ENCODE measurements around the gene OVCH1. TPM values are rescaled to one million over a fixed set of nuclear protein-coding genes. Genes with fewer than 3 reads are reported as not detected.

The OVCH1 gene
- total and polyA plus RNA-seq, 9 of the 15 experiments (the other 6 are each of a cell fraction or from before 2014, with no cell fraction given), result not detected

- ATAC-seq (no peak), DNase-seq (ENCODE audit: extremely low read depth in 1 of 4, low spot score in 3 of 4) (no peak), FAIRE-seq (no peak)
- Histone ChIP-seq H3K36me3 (ENCODE audit: control insufficient read depth, insufficient read depth, low read length) (no peaks in the 10 kb centered on the region), H4K20me1 (replicated peaks; ENCODE audit: control insufficient read depth, insufficient read depth, low read length) (no peaks in the 10 kb centered on the region), H3K4me1 (replicated peaks in 1 of 2; ENCODE audit: control insufficient read depth in 2 of 2, insufficient read depth in 2 of 2, low read length in 2 of 2) (no peaks in the 10 kb centered on the region), H3K9me1 (ENCODE audit: control insufficient read depth, insufficient read depth, low read length) (no peaks in the 10 kb centered on the region), H3K4me2 (ENCODE audit: insufficient read depth, low read length) (no peak overlapping the region), H3K4me3 (no peak overlapping the region), H3K9ac (ENCODE audit: insufficient read depth in 1 of 2, low read depth in 2 of 2, low read length in 2 of 2) (no peak overlapping the region), H3K27ac (ENCODE audit: extremely low read depth, low read depth, low read length) (no peak overlapping the region), H3K79me2 (ENCODE audit: control insufficient read depth, insufficient read depth, low read length) (no peaks in the 10 kb centered on the region), H3K9me3 (replicated peaks; ENCODE audit: control insufficient read depth, insufficient read depth, low read depth, low read length) (no peaks in the 10 kb centered on the region), H2AFZ (ENCODE audit: low read depth, low read length) (no peak overlapping the region), H3K27me3 (ENCODE audit: control insufficient read depth in 2 of 2, insufficient read depth in 2 of 2, low read length in 2 of 2) (no peaks in the 10 kb centered on the region)
- in situ Hi-C loops (cut with MboI), result no loop called here
- 15% methylated on average over 2 of the region's 2 CpGs for WGBS (ENCODE audit: insufficient coverage, low coverage, missing lambda C conversion rate)
- CTCF ChIA-PET (ENCODE audit: low intra/inter-chr PET ratio), result no interaction called here
- POLR2A ChIA-PET, result no interaction called here
- TF ChIP-seq DIDO1 (tag; IDR thresholded peaks at IDR 0.05; ENCODE audit: low read depth) (no peak), ZBTB26 (CRISPR knock-in tag; IDR thresholded peaks at IDR 0.05) (no peak), RREB1 (CRISPR knock-in tag; IDR thresholded peaks at IDR 0.05) (no peak), XRCC4 (IDR thresholded peaks at IDR 0.05; ENCODE audit: extremely low read depth, insufficient read depth, insufficient read length) (no peak), NR2C1 (IDR thresholded peaks at IDR 0.05) (no peak), NR2C1 (tag; IDR thresholded peaks at IDR 0.05) (no peak), FOS (IDR thresholded peaks at IDR 0.05; ENCODE audit: extremely low read depth, insufficient read length) (no peak), HSF4 (CRISPR knock-in tag; IDR thresholded peaks at IDR 0.05; ENCODE audit: borderline replicate concordance) (no peak), ZNF175 (CRISPR knock-in tag; IDR thresholded peaks at IDR 0.05; ENCODE audit: low read depth) (no peak)
- TF ChIP-seq, protein P1, sequence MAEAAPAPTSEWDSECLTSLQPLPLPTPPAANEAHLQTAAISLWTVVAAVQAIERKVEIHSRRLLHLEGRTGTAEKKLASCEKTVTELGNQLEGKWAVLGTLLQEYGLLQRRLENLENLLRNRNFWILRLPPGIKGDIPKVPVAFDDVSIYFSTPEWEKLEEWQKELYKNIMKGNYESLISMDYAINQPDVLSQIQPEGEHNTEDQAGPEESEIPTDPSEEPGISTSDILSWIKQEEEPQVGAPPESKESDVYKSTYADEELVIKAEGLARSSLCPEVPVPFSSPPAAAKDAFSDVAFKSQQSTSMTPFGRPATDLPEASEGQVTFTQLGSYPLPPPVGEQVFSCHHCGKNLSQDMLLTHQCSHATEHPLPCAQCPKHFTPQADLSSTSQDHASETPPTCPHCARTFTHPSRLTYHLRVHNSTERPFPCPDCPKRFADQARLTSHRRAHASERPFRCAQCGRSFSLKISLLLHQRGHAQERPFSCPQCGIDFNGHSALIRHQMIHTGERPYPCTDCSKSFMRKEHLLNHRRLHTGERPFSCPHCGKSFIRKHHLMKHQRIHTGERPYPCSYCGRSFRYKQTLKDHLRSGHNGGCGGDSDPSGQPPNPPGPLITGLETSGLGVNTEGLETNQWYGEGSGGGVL (CRISPR knock-in tag; IDR thresholded peaks at IDR 0.05), result no peak
- intact Hi-C loops (cut with micrococcal nuclease), result loop anchor here (5.0 to 10.0 kb wide), 2 partner anchors 119 to 342 kb away; no protein-coding TSS in a partner anchor
- no TSS peak for BruUV-seq (replicated peaks)
These were observed 71.0 kb downstream of the OVCH1 start for GRCh38 chr12:29426498-29426897.

Measured in K562 (cell line).